Measurements from ENCODE around the gene TUBB2B.
"Not testable (repeated sequence)": the region's sequence is repeated elsewhere in the genome, so short reads cannot be mapped to it uniquely, and the experiment has no call there.

Gene TUBB2B

GRCh38 chr6:3209114-3210023 is 18.1 kb downstream of the TUBB2B start:
- DNase-seq: no peak

DNA sequence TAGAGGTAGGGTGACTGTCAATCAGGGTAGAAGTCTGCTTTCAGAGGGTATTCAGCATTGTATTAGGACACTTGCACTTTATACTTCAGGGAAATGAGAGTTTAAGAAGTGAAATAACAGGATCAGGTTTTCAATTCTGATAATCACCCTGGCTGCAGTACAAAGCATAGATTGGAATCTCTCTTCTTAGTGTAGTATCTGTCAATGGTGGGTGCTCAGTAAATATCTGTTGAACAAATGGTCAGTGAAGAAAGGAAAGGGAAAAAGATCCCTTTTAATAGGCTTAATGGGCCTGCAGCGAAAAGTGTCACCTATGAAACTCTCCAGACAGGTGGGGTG is 18.7 kb downstream of the TUBB2B start:
- no peak for DNase-seq

- no peak for DNase-seq
Measured at GRCh38 chr6:3208098-3208774, 19.2 kb downstream of the TUBB2B start.

DNA sequence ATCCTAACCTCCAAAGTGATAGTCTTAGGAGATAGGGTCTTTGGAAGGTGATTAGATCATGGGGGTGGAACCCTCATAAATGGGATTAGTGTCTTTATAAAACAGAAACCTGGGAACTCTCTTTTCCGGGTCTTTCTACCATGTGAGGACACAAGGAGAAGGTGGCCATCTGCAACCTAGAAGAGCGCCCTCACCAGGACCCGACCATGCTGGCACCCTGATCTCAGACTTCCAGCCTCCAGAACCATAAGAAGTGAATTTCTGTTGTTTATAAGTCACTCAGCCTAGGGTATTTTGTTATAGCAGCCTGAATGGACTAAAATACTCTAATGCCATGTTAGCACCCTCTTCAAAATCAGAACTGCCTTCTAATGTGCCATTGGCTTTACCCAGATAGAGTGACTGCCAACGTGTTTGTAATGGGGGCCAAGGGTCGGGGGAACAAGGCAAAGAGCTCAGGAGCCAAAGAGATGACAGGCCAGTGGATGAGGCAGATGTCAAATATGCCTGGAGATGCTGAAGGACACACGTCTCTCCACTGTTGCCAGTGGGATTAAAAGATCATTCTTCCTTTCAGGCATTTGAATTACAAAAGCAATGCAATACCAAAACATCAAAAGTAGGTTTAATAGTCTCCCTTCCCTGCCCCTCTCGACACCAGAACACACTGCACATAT is 21.0 kb downstream of the TUBB2B start:
- DNase-seq: no peak

GRCh38 chr6:3205913-3206312 is 21.5 kb downstream of the TUBB2B start:
- DNase-seq: no peak

- DNase-seq: no peak
Measured at GRCh38 chr6:3204921-3205320, 22.5 kb downstream of the TUBB2B start.

- DNase-seq: no peak
Measured at GRCh38 chr6:3202999-3203696, 24.3 kb downstream of the TUBB2B start.

GRCh38 chr6:3201388-3201787 is 26.1 kb downstream of the TUBB2B start:
- DNase-seq: no peak

- DNase-seq: no peak
Measured at GRCh38 chr6:3200682-3201081, 26.8 kb downstream of the TUBB2B start.

DNA sequence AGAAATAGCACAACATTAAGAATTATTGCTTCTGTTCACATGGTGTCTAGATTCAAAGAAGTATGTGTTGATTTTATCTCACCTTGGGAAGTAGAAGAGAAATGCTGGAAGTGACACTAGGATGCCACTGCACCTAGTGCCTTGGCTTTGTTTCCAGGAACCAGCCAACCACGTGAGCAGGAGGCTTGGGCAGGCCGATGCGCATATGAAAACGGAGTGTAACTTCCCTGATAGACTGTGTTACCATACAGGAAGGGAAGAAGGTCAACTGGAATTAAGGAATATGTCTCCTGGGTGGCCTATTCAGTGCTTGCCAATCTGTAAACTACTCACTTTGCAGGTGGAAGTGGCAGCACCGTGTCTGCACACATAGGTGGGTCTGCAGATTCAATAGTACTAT is 28.1 kb downstream of the TUBB2B start:
- no peak for DNase-seq

GRCh38 chr6:3197734-3198133 is 29.7 kb downstream of the TUBB2B start:
- not testable (repeated sequence) for DNase-seq

GRCh38 chr6:3196770-3197169 is 30.7 kb downstream of the TUBB2B start:
- no peak for DNase-seq

DNA sequence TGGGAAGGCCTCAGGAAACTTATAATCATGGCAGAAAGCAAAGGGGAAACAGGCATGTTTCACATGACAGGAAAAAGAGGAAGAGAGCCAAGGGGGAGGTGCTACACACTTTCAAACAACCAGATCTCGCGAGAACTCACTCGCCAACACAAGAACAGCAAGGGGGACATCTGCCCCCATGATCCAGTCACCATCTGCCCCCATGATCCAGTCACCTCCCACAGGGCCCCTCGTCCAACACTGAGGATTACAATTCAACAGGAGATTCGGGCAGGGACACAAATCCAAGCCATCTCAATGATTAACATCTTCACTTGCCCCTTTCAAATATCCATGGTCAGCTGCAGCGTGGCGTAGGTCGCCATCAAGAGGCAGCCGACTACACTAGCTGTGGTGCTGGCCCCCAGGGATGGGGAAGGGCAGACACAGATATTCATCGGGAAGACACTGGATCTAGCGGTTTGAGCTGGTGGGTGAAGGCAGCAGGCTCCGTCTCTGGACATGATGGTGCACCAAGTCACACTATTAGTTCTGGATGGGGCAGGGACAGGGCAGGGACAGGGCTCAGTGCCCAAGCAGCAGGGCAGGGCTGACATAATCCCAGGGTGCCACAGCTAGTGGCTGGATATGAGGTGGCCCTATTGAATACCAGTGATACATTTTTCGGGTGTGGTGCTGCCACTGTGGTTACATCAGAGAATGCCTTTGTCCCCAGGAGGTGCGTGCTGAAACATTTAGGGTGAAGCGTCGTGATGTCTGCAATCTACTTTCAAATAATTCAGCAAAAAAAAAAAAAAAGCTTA is 31.6 kb downstream of the TUBB2B start:
- DNase-seq: no peak

DNA sequence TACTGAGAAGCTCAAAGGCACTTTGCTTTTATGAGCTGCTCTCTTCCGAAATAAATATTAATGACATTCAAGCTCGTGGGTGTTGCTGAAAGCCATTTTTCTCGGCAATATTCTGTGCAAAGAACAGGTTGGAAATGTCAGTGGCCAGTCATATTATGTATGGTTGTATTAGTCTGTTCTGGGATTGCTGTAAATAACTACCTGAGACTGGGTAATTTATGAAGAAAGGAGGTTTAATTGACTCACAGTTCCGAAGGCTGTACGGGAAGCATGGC is 32.1 kb downstream of the TUBB2B start:
- DNase-seq: no peak

DNA sequence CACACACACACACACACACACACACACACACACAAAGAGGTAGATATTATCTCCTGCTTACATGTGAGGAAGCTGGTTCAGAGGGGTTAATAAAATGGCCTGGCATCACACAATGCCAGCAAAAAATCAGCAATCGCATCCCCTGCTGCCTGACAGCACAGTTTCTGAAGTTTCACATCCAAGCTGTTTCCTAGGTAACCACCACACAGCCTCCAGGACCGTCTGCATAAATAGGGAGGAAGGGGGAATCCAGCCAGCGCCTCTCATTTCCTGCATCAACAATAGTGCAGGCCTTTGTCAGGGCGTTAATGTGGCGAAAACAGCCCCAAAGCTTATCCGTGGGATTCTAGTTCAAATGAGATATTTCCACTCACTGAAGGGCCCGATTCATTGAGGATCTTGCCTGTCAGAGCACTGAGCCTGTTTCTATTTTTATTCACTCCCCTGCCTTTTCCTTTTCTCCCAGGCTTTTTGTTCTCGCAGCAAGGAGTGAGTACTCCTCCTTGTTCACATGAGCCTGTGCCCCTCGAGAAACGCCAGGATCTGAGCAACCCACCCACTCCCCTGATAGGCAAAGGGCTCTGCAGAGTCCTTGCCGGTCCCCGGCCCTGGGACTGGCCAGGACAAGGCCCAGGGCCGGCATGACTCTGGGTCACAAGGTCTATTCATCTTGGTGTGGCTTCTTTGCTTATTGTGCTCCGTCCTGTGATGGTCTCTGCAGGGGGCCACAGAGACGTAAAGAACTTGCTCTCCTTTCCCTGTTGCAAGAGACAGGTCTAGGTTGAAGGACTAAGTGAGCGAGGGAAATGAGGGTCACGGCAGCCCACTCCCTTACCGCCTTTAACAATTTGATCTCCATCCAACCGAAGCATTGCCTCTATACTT is 32.7 kb downstream of the TUBB2B start:
- DNase-seq: peak; percentile 4

- no peak for DNase-seq
Measured at GRCh38 chr6:3193102-3193849, 34.2 kb downstream of the TUBB2B start.

GRCh38 chr6:3190779-3191178 is 36.7 kb downstream of the TUBB2B start:
- DNase-seq: no peak

DNA sequence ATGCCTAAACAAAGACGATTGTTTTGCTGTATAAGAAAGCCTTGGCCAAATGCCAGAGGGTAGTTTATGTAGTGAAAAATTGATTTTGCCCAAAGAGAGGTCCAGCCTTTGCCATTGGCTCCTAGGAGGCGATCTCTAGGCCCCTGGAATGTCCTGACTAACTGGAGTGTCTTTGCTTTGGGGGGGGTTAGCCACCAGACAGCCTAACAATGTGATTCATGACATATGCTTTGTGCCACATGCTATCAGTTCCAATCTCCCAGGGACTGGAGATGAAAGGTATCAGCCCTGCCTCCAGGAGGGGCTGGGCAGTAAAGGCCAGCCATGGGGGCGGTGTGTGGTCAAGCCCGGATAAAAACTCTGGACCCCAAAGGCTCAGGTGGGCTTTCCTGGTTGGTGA is 37.4 kb downstream of the TUBB2B start:
- no peak for DNase-seq

GRCh38 chr6:3189192-3189591 is 38.3 kb downstream of the TUBB2B start:
- not testable (repeated sequence) for DNase-seq

- no peak for DNase-seq
Measured at GRCh38 chr6:3188262-3188661, 39.2 kb downstream of the TUBB2B start.

DNA sequence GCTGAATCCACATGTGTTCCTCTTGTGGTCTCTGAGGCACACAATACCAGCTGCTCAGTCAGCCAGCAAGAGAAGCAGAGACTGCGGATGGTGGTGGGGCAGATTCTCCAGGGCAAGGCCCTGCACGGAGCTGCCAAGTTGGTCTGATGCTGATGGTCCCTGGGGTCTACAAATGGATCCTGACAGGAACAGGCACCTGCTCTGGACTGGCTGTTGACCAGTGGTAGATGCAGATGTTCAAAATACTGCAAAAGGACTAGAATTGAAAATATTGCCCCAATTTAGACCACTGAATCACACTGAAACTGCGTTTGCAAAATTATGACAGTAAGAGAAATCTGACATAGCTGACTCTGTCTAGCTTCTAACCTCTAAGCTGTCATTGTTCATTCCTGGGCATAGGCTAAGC is 40.5 kb downstream of the TUBB2B start:
- DNase-seq: no peak

Data from DMS 273 treated with DMSO at 0.1 percent for 48 hours (cell line).